Upper lobe of left lung (tissue), 6 donors: ENCODE results near the gene CCSAP. TPM values are rescaled to one million over a fixed set of nuclear protein-coding genes. Genes with fewer than 3 reads are reported as not detected.
"Not testable (repeated sequence)": the region's sequence is repeated elsewhere in the genome, so short reads cannot be mapped to it uniquely, and the experiment has no call there.

Source experiments
- ATAC-seq, 2 donors: fragments of 200-7000 bp; cut with Tn5 transposase; one replicate each; pipeline ENCODE4 v1.9.1; 2022; ENCODE audit warnings: mild to moderate bottlenecking in 2 of 2, moderate library complexity in 2 of 2; ENCODE audit not compliant: low FRiP score in 2 of 2
- DNase-seq, 2 donors: peaks; one replicate each; pipeline ENCODE4 v3.0.0-alpha.2; 2019 to 2020
- H3K27ac ChIP-seq, 4 donors: fragments of 200-600 bp; sonication (generic); one replicate each; pipeline ENCODE4 v1.5.1; 2016 to 2019
- H3K27me3 ChIP-seq, 4 donors: fragments of 200-600 bp; sonication (generic); one replicate each; pipeline ENCODE4 v1.5.1; 2017 to 2019
- H3K36me3 ChIP-seq, 4 donors: fragments of 200-600 bp; sonication (generic); one replicate each; pipeline ENCODE4 v1.5.1; 2016 to 2019
- H3K4me1 ChIP-seq, 4 donors: fragments of 200-600 bp; sonication (generic); one replicate each; pipeline ENCODE4 v1.5.1; 2018 to 2019
- H3K4me3 ChIP-seq, 4 donors: fragments of 200-600 bp; sonication (generic); one replicate each; pipeline ENCODE4 v1.5.1; 2017 to 2019; ENCODE audit warnings: mild to moderate bottlenecking in 2 of 4, moderate library complexity in 1 of 4
- H3K9me3 ChIP-seq, 4 donors: fragments of 200-600 bp; sonication (generic); one replicate each; pipeline ENCODE4 v1.5.1; 2018 to 2019
- EP300 ChIP-seq, 4 donors: sonication (generic); formaldehyde crosslinking; IDR thresholded peaks; one replicate each; pipeline ENCODE4 v1.5.1; 2017; ENCODE audit warnings: antibody characterized with exemption in 4 of 4, control low read depth in 2 of 4
- POLR2A ChIP-seq, 4 donors: fragments of 450-650 bp; IDR thresholded peaks; one replicate each; pipeline ENCODE4 v1.5.1; 2016 to 2017; ENCODE audit warnings: antibody characterized with exemption in 4 of 4, mild to moderate bottlenecking in 2 of 4
- POLR2AphosphoS5 ChIP-seq, 2 donors: sonication (generic); formaldehyde crosslinking; IDR thresholded peaks; one replicate each; pipeline ENCODE4 v1.5.1; 2017; ENCODE audit warnings: antibody characterized with exemption in 2 of 2
- WGBS, 2 donors: methylation state at CpG; one replicate each; pipeline ENCODE4 v1.1.5; 2017 to 2018; 5-methylcytosine and 5-hydroxymethylcytosine counted together
- total RNA-seq, 6 donors: library from RNA; depleted of rRNA in 4 of 6; stranded (reverse); fragments of >200 nt in 4 of 6; gene quantifications; one replicate each; pipeline versions ENCODE4 v1.1.0 to v1.2.1, GENCODE V29; 2016 to 2021
- TF ChIP-seq, protein P1 (sequence below), 6 experiments: fragments of 450-650 bp in 4 of 6; fragments of 200-600 bp in 2 of 6; sonication (generic) in 2 of 6; IDR thresholded peaks; one replicate each; pipeline ENCODE4 v1.5.1; 2016 to 2019; ENCODE audit warnings: antibody characterized with exemption in 6 of 6
- donor health status: DM: no; HTN: no; CAD: no; lungs with moderate emphysema.
- donor health status: DM: no; HTN: yes; CAD: no; lungs with severe emphysema.

Gene CCSAP
- total RNA-seq, 6 donors from 2014 or later: 4.9 to 11.2 (median 7.1) TPM

GRCh38 chr1:229379846-229380245 lies 37.0 kb upstream of the CCSAP start:
- no peak overlapping the region for H3K4me3 ChIP-seq
- DNase-seq: no peak

GRCh38 chr1:229378586-229379367 lies 35.9 kb upstream of the CCSAP start:
- DNase-seq (no peak), ATAC-seq (no peak)
- H3K27ac ChIP-seq: no peak overlapping the region
- WGBS, 2 donors: 62 to 72% methylated on average over 7 of the region's 7 CpGs
- H3K9me3 ChIP-seq: no peaks in the 10 kb centered on the region
- H3K36me3 ChIP-seq: no peaks in the 10 kb centered on the region
- TF ChIP-seq EP300 (IDR thresholded peaks at IDR 0.05) (no peak), POLR2AphosphoS5 (IDR thresholded peaks at IDR 0.05) (no peak), POLR2A (IDR thresholded peaks at IDR 0.05) (no peak)
- TF ChIP-seq, protein P1, sequence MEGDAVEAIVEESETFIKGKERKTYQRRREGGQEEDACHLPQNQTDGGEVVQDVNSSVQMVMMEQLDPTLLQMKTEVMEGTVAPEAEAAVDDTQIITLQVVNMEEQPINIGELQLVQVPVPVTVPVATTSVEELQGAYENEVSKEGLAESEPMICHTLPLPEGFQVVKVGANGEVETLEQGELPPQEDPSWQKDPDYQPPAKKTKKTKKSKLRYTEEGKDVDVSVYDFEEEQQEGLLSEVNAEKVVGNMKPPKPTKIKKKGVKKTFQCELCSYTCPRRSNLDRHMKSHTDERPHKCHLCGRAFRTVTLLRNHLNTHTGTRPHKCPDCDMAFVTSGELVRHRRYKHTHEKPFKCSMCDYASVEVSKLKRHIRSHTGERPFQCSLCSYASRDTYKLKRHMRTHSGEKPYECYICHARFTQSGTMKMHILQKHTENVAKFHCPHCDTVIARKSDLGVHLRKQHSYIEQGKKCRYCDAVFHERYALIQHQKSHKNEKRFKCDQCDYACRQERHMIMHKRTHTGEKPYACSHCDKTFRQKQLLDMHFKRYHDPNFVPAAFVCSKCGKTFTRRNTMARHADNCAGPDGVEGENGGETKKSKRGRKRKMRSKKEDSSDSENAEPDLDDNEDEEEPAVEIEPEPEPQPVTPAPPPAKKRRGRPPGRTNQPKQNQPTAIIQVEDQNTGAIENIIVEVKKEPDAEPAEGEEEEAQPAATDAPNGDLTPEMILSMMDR (IDR thresholded peaks at IDR 0.05): no peak
- H3K4me1 ChIP-seq: no peaks in the 10 kb centered on the region
- H3K27me3 ChIP-seq: no peaks in the 10 kb centered on the region
- H3K4me3 ChIP-seq: no peak overlapping the region

More at GRCh38 chr1:229379846-229380245, 37.0 kb upstream of the CCSAP start:
- WGBS, 2 donors: 49 to 71% methylated on average over 5 of the region's 5 CpGs
- H3K36me3 ChIP-seq: no peaks in the 10 kb centered on the region
- no peaks in the 10 kb centered on the region for H3K9me3 ChIP-seq
- H3K27ac ChIP-seq: no peak overlapping the region
- no peaks in the 10 kb centered on the region for H3K4me1 ChIP-seq
- no peak for ATAC-seq
- H3K27me3 ChIP-seq: no peaks in the 10 kb centered on the region
- TF ChIP-seq EP300 (IDR thresholded peaks at IDR 0.05): no peak
- TF ChIP-seq, protein P1 (IDR thresholded peaks at IDR 0.05): no peak
- no peak for TF ChIP-seq POLR2A (IDR thresholded peaks at IDR 0.05)
- no peak for TF ChIP-seq POLR2AphosphoS5 (IDR thresholded peaks at IDR 0.05)

GRCh38 chr1:229378035-229378434 lies 35.2 kb upstream of the CCSAP start:
- not testable (repeated sequence) for H3K4me1 ChIP-seq, H3K9me3 ChIP-seq, H3K27me3 ChIP-seq, H3K4me3 ChIP-seq, ATAC-seq, DNase-seq, H3K27ac ChIP-seq, H3K36me3 ChIP-seq
- WGBS, 2 donors: 95 to 97% methylated on average over 6 of the region's 6 CpGs

DNA sequence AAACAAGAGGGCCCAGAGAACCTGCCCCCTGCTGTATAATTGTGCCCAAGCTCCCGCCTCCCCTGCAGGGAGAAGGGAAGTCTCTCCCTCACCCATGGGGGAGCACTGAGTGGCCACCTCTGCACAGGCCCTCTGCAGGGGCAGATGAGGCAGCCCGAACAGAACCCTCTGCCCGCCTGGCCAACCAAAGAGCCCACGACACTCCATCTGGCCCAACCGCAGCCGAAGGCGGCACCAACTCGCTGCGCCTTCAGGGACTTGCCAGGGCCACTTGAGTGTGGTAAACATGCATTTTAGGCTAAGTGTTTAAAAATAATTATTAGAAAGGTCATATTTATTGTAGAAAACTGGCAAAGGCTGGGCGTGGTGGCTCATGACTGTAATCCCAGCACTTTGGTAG lies 34.6 kb upstream of the CCSAP start:
- ATAC-seq (no peak), DNase-seq (no peak)
- no peaks in the 10 kb centered on the region for H3K27me3 ChIP-seq
- no peak overlapping the region for H3K27ac ChIP-seq
- no peaks in the 10 kb centered on the region for H3K4me1 ChIP-seq
- 88 to 92% methylated on average over 9 to 10 of the region's 10 CpGs for WGBS, 2 donors
- no peaks in the 10 kb centered on the region for H3K36me3 ChIP-seq
- TF ChIP-seq, protein P1 (IDR thresholded peaks at IDR 0.05): no peak
- TF ChIP-seq POLR2AphosphoS5 (IDR thresholded peaks at IDR 0.05) (no peak), EP300 (IDR thresholded peaks at IDR 0.05) (no peak), POLR2A (IDR thresholded peaks at IDR 0.05) (no peak)
- no peak overlapping the region for H3K4me3 ChIP-seq
- H3K9me3 ChIP-seq: no peaks in the 10 kb centered on the region

DNA sequence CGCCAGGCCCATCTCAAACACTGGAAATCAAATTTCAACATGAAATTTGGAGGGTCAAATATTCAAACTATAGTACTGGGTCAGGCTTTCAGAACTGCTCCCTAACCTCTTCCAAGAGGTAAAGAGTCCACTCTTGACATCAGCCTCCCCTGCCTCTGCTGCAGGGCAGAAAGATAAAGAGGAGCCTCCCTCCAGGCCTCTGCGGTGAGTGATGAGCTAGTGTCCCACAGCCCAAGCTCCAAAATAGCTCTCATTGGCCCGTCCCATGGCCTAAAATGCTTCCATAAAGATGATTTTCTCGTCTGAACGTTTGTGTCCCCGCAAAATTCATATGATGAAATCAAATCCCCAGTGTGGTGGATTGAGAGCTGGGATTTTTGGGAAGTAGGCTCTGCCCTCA lies 33.7 kb upstream of the CCSAP start:
- no peak for ATAC-seq
- Histone ChIP-seq H3K4me3 (no peak overlapping the region), H3K27me3 (no peaks in the 10 kb centered on the region), H3K36me3 (no peaks in the 10 kb centered on the region), H3K4me1 (no peaks in the 10 kb centered on the region), H3K27ac (no peak overlapping the region), H3K9me3 (no peaks in the 10 kb centered on the region)
- TF ChIP-seq EP300 (IDR thresholded peaks at IDR 0.05) (no peak), POLR2AphosphoS5 (IDR thresholded peaks at IDR 0.05) (no peak), POLR2A (IDR thresholded peaks at IDR 0.05) (no peak)
- TF ChIP-seq, protein P1 (IDR thresholded peaks at IDR 0.05): no peak
- WGBS, 2 donors: 83 to 87% methylated on average over 6 of the region's 6 CpGs
- no peak for DNase-seq
